Limb (tissue), 2 donors: ENCODE measurements around the gene C1QTNF5.

Experiments
- DNase-seq, 2 donors: peaks; one replicate each; pipeline ENCODE4 v3.0.0-alpha.2; 2016; ENCODE audit errors: extremely low spot score in 2 of 2

C1QTNF5 gene

DNA sequence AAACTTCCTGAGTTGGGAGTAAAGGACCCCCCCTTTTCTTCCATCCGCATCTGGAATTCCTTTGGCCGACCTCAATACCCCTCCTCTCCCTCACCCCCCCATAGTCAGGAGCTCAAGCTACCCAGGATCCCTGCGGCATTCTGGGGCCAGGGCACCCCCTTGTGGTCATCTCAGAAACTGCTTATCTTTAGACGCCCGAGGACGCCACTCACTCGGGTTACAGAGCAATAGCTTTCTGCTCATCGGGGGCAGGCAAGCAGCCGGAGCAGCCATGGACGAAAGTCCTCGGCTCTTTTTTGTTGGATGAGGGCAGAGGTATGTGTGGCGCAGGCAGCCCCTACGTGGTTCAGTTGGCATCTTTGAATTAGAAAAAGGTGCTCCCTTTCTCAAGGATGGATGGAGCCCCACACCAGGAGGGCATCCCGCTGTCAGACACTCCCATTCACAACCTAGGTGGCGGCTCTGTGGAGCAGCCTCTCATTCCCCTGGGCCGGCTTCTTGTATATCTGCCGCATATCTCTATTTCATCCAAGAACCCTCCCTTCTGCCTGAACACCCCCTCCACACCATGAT, 2.3 kb downstream of the C1QTNF5 start:
- DNase-seq = peak; percentile 84 to 88

DNA sequence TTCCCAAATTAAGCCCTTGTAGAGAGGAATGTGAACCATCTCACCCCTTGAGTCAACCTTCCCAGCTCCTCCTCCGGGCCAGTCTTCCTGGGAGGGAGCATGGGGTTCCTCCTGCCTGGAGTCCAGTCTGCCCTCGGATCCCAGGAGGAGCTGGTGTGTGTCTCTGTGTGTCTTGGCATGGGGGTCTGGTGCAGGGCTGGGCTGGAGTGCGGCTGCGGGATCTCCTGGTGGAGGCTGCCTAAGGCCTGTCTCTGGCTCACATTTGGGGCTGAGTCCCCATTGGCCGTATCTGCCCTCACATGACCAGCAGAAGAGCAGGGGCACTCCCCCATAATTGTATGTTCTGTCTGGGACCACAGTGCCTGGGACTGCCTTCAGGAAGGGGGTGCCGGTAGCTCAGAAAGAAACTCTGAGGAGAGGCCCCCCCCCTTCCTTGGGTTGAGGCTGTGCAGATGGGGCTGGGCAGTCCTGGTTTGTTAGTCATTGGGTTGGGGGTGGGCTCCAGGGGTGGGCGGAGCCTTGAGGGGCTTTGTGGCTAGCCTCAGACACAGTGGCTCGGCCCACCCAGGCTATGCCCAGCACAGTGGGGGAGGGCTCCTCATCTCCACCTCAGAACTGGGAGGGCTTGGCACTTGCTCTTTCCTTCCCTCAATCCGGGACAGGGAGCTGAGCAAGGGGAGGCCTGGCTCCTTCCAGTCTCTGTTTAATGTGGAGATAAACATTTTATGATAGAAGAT, 2.9 kb downstream of the C1QTNF5 start:
- peak in 1 of 2 donors; percentile 74 for DNase-seq

DNA sequence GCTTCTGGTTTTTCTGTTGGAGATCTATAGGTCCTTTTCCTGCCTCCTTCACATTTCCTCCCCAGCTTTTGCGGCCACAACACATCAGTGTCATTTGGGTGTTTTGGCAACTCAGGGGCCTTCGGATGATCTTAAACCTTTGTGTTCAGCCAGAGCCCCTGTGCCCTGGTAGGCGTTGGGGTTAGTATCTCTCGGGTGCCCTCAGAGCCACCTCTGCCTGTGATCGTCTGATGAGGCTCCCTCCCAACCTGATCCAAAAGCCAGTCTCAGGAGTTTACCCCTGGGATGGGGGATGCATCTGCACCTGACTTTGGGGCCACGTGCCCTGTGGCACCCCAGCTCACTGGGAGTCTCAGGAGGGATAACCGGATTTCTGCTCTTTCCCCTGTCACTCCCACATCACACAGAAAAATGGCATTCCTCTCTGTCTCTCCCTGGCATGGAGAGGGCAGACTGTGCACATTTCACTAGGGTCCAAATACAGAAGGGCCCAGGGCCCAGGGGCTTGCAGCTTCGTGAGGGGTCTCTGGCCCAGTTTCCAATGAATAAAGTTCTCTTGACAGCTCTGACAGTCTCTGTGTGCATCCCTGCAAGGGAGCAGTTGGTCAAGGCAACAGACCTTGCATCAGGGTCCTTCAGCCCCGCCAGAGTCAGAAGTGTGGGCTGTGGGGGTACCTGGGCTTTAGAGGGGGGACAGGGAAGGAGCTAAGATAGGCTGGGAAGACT, 3.8 kb downstream of the C1QTNF5 start:
- DNase-seq = peak in 1 of 2 donors; percentile 28

DNA sequence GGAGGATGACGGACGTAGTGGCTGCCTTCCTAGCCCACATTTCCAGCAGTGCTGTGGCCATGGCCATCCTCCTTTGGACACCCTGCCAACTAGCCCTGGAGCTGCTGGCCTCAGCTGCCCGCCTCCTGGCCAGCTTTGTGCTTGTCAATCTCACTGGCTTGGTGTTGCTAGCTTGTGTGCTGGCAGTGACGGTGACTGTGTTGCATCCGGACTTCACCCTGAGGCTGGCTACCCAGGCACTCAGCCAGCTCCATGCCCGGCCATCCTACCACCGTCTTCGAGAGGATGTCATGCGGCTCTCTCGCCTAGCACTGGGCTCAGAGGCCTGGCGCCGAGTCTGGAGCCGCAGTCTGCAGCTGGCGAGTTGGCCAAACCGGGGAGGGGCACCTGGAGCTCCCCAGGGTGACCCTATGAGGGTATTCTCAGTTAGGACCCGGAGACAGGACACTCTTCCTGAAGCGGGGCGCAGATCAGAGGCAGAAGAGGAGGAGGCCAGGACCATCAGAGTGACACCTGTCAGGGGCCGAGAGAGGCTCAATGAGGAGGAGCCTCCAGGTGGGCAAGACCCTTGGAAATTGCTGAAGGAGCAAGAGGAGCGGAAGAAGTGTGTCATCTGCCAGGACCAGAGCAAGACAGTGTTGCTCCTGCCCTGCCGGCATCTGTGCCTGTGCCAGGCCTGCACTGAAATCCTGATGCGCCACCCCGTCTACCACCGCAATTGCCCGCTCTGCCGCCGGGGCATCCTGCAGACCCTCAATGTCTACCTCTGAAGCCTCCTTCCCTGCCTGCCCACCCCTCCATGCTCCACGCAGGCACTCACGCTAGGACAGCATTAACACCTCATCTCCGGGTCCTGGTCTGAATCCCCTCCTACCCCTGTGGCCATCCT, 4.8 kb downstream of the C1QTNF5 start:
- peak in 1 of 2 donors; percentile 27 for DNase-seq

DNA sequence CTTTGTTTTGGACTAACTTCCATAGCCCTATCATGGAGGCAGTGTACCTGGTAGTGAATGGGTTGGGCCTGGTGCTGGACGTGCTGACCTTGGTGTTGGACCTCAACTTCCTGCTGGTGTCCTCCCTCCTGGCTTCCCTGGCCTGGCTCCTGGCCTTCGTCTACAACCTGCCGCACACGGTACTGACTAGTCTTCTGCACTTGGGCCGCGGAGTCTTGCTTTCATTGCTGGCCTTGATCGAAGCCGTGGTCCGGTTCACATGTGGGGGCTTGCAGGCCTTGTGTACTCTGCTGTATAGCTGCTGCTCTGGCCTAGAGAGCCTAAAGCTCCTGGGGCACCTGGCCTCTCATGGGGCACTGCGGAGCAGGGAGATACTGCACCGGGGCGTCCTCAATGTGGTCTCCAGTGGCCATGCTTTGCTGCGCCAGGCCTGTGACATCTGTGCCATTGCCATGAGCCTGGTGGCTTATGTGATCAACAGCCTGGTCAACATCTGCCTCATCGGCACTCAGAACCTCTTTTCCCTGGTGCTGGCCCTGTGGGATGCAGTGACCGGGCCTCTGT, 5.5 kb downstream of the C1QTNF5 start:
- peak in 1 of 2 donors; percentile 25 for DNase-seq

DNA sequence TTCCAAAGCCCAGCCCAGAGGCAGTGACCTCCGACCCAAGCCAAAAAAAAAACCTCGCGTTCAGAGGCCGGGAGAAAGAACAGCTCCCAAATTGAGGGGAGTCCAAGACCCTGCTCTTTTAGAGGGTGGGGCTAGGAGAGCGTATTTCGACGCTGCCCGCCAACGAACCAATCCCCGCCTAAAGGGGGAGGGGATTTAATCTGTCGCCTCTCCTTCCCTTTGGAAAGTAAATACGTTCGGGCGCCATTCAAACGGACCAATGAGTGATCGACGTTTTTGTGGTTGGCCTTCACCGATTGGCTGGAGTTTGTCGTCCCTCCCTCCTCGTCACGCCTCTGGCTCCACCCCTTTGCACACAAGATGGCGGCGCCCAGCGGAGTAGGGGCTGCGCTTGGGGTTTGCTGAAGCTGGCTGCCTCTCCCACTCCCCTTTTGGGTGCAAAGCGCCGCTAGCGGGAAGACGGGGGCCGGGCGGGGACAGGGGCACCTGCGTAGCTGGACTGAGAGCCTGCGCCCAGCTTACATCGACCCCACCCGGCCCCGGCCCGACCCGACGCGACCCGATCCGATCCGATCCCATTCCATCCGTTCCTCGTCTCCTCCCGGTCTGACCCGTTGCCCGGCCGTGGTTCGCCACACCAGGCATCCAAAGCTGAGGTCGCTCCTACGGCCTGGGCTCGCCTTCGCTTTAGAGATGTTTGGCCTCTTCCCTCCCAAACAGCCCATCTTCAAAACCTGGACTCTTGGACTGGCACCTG, 6.3 kb downstream of the C1QTNF5 start, which contains the start of gene RNF26:
Gene RNF26, plus strand, starts transcription at position 354 of the 757 bp plus-strand sequence. CDS start 596 bp downstream, outside the sequence.
- DNase-seq = peak; percentile 95 to 98

DNA sequence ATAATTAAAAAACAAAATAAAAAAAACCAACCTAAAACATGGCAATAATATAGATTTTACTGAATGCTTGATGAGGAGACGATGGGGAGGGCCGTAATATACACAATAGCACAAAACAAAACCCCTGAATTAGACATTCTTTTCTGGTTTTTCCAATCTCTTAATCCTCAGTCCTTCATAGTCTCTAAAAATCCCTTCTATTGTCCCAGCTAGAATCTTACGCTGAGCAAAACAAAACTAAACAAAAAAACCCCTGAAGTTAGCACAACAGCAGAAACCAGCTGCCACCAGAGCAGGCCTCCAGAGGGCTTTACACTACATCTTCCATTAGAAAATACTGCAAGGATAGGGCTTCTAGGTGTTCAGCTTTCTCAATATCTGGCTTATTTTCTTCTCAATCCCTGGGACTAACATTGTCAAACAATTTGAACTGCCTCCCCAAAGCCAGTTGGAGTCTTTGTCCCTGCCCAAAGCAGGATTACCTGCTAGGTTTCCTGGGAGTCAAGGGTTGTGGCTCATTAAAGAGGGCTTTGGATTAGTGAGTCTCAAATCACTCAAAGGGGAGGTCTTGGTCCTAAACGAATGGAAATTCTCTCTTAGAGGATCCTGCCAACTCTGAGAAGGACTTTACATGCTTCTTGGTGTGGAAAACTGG, 8.4 kb downstream of the C1QTNF5 start:
- DNase-seq = no peak

DNA sequence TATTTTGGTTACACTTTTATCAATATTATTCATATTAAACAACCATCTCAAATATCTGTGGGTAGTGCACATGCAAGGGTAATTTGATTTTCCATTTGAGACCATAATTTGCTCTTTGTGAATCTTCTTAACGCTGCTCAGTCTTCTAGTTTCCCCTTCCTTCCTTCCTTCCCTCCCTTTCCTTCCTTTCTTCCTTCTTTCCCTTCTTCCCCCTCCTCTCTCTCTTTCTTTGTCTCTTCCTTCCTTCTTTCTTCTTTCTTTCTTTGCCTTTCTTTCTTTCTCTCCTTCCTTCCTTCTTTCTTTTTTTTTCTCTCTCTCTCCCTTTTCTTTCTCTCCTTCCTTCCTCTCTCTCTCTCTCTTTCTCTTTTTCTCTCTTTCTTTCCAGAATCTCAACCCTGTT, 10.4 kb downstream of the C1QTNF5 start:
- DNase-seq = no peak

DNA sequence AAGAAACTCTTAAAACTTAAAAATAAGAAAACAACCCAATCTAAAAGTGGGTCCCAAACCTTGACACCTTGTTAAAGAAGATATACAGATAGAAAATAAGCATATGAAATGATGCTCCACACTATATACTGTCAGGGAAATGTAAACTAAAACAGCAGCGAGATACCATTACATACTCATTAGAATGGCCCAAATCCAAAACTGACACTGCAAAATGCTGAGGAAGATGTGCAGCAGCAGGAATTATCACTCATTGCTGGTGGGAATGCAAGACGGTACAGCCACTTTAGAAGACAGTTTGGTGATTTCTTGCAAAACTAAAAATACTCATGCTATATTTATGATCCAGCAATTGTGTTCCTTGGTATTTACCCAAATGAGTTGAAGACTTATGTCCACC, 11.4 kb downstream of the C1QTNF5 start:
- DNase-seq = no peak

DNA sequence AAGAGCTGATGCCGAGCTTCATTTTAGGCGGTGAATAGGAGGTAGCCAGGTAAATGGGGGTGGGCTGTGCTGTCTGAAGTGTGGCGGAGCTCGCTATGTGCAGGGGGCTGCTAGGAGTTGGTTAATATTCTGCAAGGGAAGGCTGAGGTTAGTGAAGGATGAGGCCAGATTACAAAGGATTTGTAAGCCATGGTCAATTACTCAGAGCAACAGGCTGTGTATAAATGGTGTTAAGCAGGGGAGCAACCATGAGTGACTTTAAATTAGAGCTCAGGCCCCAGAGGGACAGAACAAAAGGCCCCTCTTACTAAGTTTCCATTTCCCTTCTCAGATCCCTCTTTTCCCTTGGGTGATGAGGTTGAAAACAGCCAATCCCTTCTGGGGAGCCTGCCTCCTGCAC, 16.5 kb downstream of the C1QTNF5 start:
- DNase-seq = no peak

DNA sequence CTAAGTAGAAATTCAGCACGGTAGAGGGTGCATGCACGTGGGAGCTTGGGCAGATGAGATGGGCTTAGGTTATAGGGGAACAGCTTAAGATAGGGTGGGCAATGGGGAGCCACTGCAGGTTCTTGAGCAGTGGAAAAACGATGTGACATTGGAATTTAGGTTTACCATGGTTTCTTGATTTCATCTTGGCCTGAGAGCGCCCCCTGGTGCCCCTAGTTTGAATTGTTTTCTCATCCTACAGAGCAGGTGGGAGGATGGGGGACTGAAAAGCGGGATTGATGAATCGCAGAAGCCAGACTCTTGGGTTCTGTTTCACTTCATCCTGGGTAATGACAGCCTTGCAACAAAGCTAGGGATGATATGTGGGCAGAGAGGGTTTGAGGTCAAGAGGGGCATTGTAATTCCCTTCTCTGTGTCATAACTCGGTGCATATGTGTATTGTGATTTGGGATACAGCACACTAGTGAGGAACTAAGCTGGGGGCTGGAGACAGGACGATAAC, 17.1 kb downstream of the C1QTNF5 start:
- peak; percentile 66 to 87 for DNase-seq

DNA sequence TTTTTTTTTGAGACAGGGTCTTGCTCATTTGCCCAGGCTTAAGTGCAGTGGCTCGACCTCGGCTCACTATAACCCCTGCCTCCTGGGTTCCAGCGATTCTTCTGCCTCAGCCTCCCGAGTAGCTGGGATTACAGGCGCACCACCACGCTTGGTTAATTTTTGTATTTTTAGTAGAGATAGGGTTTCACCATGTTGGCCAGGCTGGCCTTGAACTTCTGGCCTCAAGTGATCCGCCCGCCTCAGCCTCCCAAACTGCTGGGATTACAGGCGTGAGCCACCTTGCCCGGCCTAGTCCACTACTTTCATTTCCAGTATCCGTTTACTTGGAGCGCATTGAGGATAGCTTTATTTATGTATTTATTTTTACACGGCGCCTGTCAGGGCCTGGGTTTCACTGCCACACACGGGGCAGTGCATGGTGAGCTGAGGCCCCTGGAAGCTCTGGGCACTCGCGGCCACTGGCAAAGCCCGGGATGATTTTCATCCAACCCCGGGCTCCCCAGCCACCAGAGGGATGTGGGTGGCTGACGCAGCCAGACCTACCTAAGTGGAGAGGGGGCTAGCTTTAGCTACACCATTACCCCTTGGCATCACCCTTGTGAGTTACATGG, 17.7 kb downstream of the C1QTNF5 start:
- no peak for DNase-seq

DNA sequence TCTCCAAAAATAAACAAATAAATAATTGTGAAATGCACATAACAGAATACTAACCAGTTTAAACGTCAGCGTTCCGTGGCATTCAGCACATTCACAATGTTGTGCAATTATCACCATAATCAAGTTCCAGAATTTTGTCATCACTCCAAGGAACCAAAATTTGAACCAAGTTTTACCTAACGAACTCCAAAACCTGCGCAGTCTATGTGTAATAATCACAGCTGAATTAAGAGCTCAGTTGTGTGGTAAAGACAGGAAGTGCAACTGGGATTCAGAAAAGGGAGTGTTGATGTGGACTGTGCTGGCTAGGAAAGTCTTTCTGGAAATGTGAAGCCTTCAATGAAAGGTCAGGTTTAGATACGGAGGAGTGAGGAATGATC, 18.3 kb downstream of the C1QTNF5 start:
- no peak for DNase-seq

DNA sequence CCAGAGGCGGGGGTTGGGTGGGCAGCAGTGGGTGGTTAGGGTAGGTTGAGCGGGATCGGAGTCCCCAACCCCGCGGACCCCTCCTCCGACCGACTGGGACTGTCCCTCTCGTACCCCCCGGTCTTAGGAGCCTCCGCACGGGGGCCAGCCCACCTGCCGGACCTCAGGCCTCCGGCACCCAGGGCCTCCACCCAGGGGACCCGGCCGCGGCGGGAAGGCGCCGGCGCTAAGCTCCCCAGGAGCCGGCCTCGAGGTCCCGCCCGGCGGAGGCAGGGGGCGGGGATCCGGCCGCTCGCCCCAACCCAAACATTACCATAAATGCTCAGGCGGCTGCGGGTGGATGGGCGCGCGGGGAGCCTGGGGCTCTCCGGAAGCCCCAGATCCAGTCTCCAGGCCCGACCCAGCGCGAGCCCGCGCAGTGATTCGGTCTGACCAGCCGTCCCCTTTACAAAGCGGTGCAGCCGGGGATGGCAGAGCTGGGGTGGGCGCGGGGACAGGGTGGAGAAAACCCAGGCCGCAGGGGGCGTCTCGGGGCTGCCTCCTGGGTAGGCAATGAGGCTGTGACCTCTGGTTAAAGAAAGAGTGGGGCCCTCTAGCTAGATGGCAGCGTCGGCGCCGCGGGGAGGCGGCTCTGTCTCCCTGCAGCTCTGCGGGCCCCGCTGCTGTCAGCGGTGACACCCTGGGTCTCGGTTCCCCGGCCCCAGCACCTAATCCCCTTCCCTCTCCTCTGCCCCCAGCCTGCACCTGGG, 19.7 kb downstream of the C1QTNF5 start:
- peak in 1 of 2 donors; percentile 76 for DNase-seq

DNA sequence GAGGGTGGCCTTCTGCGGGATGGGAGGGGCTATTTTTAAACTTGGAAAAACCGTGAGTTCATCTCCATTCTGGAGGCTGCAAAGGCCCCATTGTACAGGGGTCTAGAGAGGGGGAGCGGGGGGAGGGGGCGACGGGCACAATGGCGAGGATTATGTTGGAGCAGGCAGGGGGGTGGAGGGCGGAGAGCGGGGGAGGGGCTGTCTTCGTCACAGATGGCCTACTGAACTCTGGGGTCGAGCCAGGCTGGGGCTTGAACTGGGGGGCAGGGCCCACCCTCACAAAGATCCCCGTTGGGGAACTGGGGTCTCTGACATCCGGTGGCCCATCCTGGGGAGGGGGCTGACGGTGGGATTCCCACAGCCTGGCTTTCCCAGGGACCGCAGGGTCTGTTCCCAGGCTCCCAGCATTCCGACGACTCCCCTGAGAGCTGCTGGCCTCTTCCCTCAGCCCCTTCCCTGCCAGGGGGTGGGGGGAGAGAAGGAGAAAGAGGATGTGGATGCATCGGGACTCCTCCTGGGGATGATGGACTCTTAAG, 20.4 kb downstream of the C1QTNF5 start:
- peak in 1 of 2 donors; percentile 76 for DNase-seq

DNA sequence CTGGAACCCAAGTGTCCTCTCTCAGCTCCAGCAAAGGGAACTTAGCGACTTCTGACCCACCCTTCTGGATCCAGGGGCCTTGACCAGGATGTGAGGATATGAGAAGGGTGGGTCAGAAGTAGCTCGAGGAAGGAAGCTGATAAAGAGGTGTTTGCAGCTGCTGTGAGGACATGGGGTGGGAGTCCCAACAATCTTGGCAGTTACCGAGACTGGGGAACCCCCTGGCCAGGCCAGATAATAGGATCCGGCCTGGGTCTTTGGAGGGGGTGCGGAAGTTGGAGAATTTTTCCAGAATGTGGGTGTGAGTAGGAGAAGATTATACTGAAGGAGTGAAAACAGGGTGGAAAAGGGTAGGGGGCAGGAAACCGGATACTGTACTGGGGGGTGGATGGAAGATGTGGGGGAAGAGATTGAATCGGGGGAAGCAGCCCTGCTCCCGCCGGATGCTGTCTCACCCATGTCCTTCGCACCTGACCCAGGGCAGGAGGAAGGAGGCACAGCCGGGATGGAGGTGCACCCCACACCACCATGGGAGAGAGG, 20.9 kb downstream of the C1QTNF5 start:
- no peak for DNase-seq

DNA sequence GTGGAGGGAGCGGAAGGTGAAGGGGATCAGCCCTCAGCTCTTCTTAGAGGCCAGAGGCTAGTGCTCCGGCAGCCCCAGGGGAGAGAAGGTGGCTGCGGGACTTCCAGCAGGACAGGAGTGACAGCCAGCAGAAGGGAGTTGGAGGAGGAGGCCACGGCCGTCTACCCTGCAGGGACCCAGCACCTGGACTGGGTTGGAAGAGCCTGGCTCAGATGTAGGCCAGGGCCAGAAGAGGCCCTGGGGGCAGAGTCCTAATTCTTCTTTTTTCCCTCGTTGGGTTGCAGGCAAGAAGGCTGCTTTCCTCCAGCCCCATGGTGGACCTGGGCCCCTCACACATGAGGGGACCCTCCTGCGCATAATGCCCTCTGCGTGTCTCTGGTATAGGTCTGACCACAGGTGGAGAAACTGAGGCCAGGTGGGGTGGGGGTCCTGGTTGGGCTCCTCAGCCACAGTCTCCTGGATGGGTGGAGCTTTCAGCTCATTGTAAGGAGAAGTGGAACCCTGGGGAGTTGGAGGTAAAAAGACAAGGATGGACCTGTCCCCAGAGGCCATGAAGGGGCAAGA, 21.5 kb downstream of the C1QTNF5 start:
- DNase-seq = peak in 1 of 2 donors; percentile 29
